DMS153 treated with DMSO at 0.1 percent for 48 hours (cell line): Measurements from ENCODE around the gene RPS21.

ENCODE experiments used
- DNase-seq: peaks from one replicate; lab custom pipeline; 2025; ENCODE audit not compliant: unreplicated experiment; lab: John Stamatoyannopoulos, UW

RPS21 gene

DNA sequence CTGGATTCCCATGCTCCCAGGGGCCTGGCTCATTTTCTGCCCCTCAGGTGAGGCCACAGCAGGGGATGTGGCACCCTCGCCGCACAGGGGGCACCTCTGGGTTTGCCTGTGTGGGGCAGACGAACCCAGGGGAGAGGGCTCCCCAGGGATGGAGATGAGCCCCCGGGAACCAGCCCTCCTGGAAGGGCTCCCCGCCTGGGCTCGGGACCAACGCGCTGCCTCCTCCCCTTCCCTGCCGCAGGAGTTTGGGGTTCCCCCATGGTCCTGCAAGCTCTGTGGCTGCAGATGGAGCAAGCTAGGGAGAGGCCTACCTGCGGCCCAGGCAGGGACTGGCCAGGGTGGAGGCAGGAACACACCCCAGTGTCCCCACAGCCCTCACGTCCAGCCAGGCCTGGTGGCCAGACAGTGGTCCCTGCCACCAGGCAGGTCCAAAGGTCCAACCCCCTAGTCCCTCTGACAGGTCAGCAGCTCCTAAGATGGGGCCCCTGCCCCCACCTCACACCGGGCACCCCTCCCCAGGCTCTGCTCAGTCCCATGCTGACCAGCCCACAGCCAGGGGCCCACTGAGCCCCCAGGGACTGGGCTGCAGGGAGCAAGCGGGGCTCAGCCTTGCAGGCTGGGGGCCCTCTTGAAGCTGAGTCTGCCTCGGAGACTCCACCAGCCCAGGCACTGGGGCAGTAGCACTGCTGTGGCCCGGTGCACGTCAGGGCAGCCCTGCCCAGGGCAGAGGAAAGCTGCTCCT, 33.4 kb upstream of the RPS21 start:
- DNase-seq: no peak

DNA sequence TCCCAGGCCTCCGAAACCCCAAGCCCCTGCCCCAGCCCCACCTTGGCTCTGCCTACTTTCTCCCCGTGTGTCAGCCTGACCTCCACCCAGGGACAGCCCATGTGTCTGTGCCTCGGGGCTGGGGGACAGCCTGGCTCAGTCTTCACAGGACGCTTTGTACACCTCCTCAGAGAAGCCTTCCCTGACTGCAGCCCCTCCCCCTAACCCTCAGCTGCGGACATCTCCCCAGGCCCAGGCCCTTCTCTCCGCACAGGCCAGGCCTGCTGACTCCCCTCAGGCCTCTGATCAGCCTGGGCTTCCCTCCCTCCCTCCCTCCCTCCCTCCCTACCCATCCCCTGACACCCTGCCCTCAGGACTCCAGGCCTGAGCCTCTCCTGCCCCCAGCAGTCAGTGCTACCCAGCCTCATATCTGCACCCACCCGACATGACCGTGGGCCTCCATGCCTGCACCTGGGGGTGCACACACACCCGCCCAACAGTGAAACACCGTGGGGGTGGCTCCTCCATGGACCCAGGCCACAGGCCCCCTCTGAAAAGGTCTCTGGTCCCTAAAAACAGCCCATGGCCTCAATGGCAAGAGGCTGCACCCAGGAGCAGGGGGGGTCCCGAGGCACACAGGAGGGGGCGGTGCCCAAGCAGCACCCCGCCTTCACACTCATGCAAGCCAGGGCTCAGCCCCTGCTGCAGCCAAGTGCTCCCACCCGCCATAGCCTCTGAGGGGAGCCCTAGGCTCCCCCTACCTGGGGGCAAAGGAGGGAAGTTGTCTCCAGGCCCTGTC, 32.7 kb upstream of the RPS21 start:
- DNase-seq: no peak

DNA sequence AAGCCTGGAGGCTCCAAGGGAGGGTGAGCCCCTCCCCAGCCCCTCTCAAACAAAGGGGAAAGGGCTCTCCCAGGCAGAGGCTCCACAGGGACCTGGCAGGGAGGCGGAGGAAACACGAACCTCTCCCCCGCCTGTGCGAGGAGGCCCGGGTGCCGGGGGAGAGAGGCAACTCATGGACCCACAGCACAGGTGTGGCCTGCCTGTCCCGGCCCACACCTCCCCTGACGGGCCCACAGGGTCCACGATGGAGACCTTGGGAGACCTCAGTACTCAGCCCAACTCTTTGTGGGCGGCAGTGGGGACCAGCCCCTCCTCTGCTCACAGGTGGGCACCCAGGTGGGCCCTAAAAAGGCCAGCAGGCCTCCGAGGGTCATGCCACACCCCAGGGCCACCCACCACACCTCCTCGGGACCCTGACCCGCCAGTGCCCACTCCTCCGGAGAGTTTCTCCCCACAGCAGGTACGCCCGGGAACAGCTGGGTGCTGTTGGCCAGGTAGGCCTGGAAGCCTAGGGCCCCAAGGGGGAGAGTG, 32.0 kb upstream of the RPS21 start:
- DNase-seq: no peak

DNA sequence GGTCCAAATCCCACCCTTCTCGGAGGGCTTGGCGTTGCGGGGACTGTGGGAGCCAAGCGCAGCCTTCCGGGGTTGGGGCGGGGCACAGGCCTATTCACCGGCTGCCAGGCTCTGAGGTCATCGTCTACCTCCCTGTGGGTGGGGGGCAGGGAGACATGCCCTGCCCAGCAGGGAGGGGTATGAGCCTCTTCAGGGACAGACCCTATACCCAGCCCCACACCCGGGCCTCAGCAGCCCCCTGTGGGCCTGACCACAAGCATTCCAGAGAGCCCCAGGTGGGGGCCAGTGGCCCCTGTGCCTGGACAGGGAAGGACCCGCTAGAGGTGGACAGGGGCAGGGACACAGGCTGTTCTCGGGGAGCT, 31.4 kb upstream of the RPS21 start:
- DNase-seq: no peak

DNA sequence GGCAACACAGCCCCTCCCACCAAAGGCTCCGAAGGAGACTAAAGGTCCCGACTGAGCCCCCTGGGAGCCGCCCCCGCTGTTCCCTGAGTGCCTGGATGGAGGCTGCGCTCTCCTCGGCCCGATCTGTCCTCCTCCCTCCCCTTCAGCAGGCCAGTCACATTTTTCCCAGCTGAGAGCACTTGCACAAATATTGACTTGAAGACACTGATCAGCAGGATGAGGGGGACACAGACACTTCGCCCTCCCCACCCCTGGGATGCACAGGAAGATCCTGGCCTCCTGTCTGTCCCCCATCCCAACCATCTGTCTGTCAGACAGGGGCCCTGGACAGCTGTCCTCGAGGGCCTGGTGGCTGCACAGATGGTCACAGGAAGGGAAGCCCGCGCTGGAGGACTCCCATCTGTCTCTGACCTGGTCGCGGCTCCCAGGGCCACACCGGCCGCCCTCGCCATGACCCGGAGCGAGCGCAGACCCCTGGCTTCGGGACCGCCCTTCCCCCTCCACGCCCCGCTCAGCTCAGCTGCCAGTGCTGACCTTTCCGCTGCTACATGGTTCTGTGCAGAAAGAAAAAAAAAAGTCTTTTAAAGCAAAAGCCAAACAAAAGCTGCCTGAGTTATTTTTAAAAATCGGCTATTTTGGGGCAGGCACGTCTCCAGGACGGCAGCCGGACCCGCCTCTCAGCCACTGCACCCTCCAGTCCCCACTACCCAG, 30.9 kb upstream of the RPS21 start:
- no peak for DNase-seq

DNA sequence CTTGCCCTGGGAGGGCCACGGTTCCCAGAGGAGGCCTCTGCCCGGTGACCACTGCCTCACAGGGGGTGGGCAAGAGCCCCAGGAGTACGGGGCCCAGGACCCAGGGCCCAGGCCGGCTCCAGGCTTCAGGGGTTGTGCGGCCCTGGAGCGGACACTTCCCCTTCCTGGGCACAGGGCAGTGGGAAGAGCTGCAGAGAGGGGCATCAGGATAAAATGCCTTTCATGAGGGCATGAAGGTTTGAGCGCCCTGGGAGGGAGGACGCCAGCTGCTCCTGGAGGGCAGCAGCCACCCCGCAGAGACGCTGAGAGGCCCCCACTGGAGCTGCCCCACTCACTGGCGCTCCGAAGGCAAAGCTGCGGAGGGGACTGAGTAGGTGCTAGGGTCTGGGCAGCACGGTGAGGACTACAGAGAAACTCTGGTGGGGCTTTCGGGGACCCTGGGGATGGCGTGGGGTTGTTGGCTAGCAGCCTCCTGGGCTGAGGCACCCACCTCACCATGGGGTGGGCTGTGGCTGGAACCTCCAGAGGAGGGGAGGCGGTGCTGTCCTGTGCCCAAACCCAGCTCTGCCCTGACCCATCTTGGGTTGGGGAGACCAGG, 30.2 kb upstream of the RPS21 start:
- no peak for DNase-seq

DNA sequence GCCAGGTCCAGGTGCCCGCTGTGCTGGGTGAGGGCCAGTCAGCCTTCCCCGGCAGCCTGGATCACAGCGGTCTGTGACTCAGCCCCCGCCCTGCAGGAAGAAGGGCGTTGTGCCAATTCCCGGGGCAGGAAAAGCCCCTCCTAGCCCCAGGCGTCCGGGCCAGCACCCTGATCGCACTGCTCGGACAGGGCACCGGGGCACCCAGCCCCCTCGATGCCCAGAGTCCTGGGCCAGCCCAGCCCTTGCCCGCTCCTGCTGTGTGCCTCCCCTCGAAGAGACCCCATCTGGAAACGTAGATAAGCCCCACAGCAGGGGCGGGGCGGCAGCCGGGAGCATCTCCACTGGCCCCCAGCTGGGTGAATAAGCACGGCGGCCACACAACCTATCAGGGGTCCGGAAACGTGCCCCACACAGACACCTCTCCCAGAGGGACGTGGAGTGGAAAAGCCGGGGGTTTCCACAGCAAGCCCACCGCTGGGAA, 29.7 kb upstream of the RPS21 start:
- DNase-seq: no peak

DNA sequence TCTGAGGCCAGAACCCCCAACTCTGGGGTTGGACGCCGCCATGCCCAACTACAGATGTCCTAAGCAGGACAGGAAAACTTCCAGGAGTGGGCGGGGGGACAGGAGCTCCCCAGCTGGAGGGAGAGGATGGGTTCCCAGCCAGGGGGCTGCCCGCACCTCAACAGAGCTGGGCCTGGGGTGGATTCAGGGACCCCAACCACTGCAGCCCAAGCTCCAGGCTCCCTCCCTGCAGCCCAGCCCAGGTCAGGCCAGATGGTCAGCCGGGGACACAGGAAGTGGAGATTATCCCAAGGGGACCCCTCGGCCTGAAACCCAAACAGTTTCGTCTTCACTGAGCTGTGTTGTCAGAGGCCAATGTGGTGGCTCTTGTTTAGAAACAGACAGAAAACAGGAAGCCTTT, 29.2 kb upstream of the RPS21 start:
- no peak for DNase-seq

DNA sequence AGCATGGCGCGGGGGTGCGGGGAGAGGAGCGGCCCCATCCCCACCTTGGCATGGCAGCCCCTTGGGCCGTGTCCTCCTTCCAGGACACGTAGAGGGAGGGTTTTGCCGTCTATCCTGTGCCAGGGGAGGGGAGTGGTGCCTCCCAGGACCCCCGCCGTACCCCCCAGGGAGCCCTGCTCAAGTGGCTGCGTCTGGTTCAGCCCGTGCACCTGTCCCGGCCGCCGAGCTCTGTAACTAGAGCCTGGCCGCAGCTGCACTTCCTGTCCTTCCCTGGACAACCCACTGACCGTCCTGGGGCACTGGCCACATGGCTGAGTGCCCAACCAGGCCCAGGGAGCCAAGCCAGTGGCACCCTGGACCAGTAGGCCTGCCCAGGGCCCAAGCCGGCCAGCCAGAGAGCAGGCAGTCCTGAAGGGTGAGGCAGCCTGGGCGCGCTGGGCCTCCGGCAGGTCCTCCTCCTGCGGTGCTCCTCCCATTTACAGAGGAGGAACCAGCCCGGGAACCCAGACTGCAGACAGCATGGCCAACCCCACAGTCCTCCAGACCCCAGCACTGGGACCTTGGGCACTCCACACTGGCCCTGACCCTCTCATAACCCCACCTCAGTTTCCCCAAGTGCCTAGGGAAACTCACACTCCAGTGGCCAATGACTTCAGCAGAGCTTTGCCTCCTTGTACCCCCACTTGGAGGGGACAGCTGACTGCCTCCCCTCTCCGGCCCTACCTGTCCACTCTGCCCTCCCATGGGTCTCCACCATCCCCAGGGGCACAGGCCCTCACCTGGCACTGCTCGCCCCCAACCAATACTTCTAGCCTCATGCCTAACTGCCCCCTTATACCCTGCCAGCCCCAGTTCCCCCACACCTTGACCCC, 28.5 kb upstream of the RPS21 start:
- DNase-seq: no peak

DNA sequence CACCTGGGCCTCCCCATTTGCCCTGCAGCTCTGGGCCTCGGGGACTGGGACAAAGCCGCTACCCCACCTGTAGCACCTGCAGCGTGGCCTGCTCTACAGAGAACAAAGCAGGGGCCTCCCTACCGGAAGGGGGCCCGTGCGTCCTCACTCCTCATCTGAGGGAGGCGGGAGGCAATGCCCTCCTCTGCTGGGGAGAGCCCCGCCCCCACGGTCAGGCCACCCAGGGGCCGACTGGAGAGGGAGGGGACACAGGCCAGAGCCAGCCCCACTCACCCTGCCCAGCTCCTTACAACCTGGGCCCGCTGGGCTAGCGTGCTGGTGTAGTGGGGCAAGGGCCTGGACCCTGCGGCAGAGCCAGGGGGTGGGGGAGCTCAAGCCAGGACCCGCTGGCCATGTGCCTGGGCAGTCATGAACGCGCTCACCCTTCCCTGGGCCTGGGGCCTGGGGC, 27.8 kb upstream of the RPS21 start:
- peak; percentile 22 for DNase-seq

DNA sequence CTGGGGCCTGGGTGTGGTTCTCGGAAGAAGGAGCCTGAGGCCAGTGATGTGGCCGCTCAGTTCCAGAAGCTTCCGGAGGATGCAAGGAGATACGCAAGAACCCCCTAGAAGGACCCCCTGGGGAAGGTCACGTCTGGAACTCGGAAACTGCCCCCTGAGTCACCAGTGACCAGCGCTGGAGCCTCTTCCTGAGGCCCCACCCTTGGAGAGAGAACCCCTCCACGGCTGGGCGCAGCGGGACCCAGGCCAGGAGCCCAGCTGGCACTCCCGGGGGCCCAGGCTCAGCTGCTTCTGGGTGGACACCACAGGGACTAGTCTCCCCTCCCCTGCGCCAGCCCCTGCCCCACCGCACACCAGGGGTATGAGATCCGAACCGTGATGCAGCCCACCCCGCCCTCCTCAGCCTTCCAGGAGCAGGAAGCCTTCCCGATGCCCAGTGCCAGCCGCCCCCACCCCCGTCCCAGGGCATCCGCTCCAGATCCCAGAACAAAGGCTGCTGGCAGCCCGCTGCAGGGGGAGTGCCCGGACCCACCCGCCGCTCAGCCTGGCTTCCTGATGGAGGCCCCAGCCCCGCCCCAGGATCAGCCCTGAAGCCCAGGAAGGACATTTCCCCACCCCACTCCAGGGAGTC, 27.3 kb upstream of the RPS21 start:
- DNase-seq: no peak

DNA sequence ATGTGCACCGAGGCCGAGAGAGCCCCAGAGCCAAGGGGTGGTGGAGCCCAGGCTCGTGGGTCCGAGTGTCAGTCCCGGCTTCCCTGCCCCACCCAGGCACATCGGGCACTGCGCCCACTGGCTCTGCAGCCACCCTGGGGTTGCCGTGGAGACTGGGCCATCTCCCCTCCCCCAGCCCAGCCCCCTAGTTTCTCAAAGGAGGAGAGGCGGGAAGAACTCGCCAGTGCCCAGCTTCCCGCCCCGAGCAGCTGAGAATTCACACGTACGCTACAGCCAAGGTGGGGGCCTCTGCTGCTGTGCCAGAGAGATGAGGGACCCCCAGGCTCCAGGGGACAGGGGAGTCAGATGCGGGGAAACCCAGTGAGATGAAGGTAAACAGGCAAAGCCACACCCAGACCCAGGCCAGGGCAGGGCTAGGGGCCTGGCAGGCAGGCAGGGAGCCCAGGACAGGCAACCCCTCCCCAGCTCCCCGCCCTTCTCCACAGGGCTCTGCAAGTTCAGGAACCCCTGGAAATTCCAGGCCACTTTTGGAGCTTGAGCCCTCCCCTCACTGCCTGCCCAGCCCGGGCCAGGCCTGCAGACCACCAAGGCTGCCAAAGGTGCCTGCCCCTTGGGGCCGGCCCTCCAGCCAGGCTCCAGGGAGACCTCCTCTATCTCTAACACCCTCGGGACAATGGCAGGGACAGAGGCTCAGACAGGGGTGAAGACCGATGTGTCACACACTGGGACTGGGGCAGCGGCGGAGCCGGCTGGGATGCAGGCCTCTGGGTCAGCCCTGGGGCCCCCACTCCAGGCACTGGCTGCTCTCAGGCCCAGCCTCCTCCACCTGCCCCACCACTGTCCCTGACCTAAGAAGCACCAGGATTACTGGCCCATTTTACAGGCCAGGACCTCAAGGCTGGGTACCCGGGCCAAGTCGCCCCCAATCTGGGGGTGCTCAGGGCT, 25.8 kb upstream of the RPS21 start:
- no peak for DNase-seq

DNA sequence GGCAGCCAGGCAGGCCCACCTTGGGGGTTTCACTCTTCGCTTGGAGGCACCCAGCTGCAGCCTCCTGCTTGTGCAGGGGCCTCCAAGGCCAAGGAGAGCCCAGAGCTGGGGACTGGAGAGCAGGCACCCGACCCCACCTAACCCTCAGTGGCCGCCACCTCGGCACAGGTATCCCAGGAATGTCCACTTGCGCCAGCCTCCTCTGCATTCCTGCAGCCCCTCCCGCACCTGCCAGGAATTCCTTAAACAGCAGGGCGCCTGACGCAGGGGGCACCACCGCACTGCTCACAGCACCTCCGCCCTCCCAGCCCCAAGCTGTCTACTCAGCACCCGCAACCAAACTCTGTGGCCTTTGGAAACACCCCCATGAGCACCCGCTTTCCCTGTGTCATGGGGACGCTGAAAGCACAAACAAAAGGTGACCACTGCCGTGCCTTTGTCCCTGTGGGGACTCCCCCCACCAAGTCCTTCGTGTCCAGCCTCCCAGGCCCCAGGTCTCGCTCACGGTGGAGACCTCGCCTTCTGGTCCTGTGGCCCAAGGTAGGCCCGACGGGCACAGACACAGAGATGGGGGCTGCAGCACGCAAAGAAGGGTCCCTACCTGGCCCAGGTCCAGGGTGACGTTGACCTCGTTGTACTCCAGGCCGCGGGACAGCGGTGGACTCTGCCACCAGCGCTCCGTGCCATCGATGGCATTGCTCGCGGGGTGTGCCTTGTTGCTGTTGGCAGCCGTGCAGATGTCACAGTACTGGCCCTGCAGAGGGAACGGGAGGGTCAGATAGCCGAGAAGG, 24.9 kb upstream of the RPS21 start:
- DNase-seq: no peak

DNA sequence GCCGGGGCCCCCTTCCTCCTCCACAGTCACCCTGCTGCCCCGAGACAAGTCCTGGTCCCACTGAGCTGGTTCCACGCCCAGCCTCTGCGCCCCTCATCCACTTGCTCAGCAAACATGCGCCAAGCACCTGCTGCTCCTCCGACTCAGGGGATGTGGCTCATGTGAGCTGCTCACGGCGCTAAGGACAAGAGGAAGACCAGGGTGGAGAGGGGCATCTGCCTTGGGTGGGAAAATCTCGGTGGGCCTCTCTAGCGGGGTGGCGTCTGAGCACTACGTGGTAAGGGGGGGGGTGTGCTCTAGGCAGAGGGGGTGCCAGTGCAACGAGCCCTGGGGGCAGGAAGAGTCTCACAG, 24.3 kb upstream of the RPS21 start:
- DNase-seq: no peak

DNA sequence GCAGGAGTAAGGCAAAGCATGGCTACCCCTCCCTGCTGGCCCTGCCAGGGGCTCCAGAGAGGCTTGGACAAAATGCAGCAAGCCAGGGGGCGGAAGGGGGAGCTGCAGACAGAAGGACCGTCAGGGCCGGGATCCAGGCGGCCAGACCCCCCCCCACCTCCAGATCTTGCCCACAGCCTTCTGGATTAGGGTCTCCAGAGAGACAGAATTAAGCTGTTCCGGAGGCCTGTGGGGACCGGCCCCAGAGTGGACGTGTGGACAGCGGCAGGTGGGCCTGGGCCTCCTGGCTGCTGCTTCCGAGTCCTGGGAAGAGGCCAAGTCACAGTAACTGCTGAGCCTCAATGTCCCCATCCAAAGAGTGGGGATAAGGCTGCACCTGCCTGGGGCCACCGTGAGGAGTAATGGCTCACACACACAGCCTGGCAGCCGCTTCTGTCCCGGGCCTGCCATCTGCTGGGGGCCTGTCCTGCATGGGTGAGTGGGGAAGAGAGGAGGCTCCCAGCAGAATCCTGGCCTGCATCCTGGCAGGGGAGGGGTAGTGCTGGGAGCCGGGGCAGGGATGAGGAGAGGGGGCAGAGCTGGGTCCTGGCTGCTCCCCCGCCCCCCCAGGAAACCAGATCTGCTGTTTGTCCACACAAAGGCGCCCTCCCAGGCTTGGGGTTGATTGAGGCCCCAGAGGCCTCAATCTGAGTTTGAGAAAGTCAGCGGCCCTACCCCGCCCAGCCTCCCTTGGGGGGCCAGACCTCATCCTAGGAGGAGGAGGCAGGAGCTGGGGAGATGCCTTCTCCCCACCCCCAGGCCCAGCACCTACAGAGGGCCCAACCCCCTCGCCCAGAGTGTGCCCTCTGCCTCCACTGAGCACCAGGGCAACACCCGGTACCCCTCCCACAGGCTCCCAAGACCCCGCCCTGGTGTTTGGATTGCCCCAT, 23.6 kb upstream of the RPS21 start:
- no peak for DNase-seq

DNA sequence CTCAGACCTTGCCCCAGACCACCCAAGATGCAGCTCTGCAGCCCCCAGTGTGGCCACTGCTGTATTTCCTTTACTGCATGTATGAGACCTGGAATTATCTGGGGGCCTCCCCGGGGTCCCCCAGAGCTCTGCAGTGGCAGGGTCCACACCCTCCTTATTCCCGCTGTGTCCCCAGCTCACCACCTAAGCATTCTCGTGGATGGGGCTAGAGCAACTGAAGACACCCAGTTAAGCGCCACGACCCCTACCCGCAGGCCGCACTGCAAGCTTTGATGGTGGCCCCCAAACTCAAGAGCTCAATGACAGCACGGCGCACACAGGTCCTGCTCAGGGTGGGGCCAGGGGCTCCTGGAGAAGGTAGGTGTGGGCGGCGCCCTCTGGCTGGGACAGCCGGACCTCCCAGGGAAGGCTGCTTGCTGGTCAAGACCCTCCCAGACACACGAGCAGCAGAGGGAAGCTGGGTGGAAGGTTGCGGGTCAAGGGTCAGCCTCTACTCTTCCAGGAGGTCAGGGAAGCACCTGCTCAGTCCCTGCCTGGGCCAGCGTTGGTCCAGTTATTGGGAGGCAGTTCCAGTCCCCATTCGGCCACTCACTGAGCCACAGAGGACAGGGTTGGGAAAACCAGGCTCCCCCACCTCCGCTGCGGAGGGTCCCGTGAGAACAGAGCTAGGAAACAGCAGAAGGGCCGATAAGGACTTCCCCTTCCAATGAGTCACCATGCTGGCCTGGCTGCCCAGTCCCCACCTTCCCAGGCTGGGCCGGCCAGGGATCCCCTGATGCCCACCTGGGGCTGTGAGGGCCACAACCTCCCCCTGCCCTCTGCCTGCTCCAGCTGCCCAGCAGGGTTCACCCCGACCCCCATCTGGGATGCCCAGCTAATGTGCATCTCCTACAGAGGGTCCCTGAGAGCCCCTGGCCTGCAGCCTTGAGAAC, 22.7 kb upstream of the RPS21 start:
- DNase-seq: no peak
